ACC112 (cell line): ENCODE data around the gene ATG4B.

Experiments
- H2AFZ ChIP-seq: fragments of 200-600 bp; sonication (generic); one replicate; pipeline ENCODE4 v1.6.0; 2017; ENCODE audit warnings: antibody characterized with exemption, low read length; ENCODE audit not compliant: unreplicated experiment
- H3K27ac ChIP-seq: fragments of 200-600 bp; sonication (generic); 2 replicates; pipeline ENCODE4 v1.5.1; 2014; ENCODE audit warnings: low read depth, mild to moderate bottlenecking, antibody characterized with exemption, low read length, moderate library complexity
- H3K27me3 ChIP-seq: fragments of 200-600 bp; sonication (generic); 2 replicates; pipeline ENCODE4 v1.6.1; 2014; ENCODE audit warnings: mild to moderate bottlenecking, antibody characterized with exemption, low read length, moderate library complexity, mixed read lengths; ENCODE audit not compliant: insufficient read depth
- H3K36me3 ChIP-seq: fragments of 200-600 bp; sonication (generic); 2 replicates; pipeline ENCODE4 v1.6.1; 2016; ENCODE audit warnings: mild to moderate bottlenecking, antibody characterized with exemption, low read length, moderate library complexity, mixed read lengths; ENCODE audit not compliant: insufficient read depth
- H3K4me1 ChIP-seq: fragments of 200-600 bp; sonication (generic); one replicate; pipeline ENCODE4 v1.6.1; 2016; ENCODE audit warnings: low read length, mixed read lengths; ENCODE audit not compliant: insufficient read depth, unreplicated experiment, control insufficient read depth
- H3K4me3 ChIP-seq: fragments of 200-600 bp; sonication (generic); 2 replicates; pipeline ENCODE4 v1.5.1; 2014; ENCODE audit warnings: mild to moderate bottlenecking, low read depth, low read length
- H3K79me2 ChIP-seq: fragments of 200-600 bp; sonication (generic); one replicate; pipeline ENCODE4 v1.6.0; 2016; ENCODE audit warnings: low read length; ENCODE audit not compliant: control insufficient read depth, unreplicated experiment, insufficient read depth

The ATG4B gene

DNA sequence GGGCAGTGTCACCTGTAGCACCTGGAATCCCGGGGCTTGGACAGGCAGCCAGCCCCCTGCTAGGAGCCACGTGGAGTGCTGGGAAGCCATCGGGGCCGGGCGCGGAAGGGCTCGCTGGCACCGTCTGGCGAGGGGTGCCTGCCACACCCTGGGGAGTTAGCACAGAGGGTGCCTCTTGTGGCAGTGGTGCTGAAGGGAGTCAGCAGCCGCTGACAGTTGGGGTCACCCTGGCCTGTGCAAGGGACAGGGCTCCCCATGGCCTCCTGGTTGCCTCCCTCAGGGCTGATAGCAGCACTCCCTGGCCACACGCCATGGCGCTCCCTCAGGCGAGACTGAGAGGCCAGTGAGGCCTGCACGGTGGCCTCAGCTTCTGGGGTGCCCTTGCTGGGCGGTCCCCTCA is 83.1 kb downstream of the ATG4B start:
- Histone ChIP-seq H3K4me1 (no peaks in the 10 kb centered on the region), H3K36me3 (peaks cover 48% of the 10 kb centered on the region), H3K79me2 (no peaks in the 10 kb centered on the region), H3K27me3 (no peaks in the 10 kb centered on the region), H3K27ac (no peak overlapping the region), H2AFZ (no peak overlapping the region), H3K4me3 (no peak overlapping the region)

DNA sequence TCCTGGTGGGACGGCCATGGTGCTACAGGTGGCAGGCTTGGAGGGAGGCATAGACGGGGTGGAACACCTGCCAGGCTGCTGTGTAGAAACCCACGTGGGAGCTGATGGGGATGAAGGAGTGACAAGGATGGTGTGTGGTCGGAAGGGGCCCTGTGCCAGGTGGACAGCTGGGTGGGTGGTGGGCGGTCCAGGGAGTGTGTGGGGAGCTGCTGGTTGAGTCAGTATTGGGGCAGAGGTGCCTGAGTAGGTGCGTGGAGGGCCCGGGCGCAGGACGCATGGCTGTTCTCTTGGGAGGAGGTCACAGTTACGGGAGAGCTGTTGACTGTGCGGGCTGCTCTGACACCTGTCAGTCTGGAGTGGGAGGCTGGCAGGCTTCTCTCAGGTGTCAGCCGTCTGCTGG is 84.4 kb downstream of the ATG4B start:
- H3K27ac ChIP-seq: no peak overlapping the region
- H3K4me1 ChIP-seq: no peaks in the 10 kb centered on the region
- H3K27me3 ChIP-seq: no peaks in the 10 kb centered on the region
- no peak overlapping the region for H3K4me3 ChIP-seq
- H3K36me3 ChIP-seq: peaks cover 48% of the 10 kb centered on the region
- no peaks in the 10 kb centered on the region for H3K79me2 ChIP-seq
- H2AFZ ChIP-seq: no peak overlapping the region

- Histone ChIP-seq H3K27me3 (no peaks in the 10 kb centered on the region), H2AFZ (no peak overlapping the region), H3K4me1 (no peaks in the 10 kb centered on the region), H3K27ac (no peak overlapping the region), H3K36me3 (peaks cover 48% of the 10 kb centered on the region), H3K4me3 (no peak overlapping the region), H3K79me2 (no peaks in the 10 kb centered on the region)
These were observed 85.5 kb downstream of the ATG4B start for GRCh38 chr2:241722896-241723454.
